ENCODE results near the gene ATG14. TPM values are rescaled to one million over a fixed set of nuclear protein-coding genes. Genes with fewer than 3 reads are reported as not detected.

Gene ATG14
- total RNA-seq, 2 donors from 2014 or later, result 8.8 to 9.8 TPM

DNA sequence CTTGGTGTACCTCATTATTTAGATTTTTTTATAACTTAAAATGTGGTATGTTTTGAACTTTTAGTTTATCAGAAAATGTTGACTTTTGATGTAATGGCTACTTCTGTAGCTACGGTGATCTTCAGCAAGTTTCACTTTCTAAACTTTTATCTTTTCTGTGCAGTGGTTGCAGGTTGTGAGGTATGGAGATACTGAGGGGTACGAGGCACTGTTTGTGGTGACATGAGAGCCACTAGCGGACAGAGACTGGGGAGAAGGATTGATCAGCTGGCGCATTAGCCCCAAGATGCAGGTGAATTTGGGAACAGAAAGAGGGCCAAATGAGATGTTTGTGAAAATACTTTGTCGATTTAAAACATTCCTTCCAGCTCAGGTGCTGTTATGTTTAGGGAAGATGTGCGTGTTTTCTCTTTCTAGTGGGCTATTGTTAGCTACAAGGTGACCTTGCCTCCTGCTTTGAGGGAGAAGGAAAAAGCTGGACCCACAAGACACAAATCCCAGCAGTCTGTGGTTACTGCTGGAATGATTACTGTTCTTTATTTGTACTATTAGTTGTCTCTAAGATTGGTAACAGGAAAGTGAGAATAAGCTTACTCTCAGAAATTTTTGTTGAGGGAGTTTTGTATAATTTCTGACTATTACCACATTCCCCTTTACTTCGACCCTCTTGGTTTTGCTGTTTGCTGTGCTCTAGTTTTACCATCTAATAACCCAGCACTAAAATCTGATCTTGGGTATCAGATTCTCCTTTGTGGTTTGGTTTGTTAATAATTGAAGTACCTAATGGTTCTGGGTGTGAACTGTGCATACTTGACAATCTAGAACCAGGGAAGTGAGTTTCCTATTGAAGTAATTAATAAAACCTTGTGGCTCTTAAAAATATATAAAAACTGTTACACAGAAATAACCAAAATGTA is 78.7 kb downstream of the ATG14 start:
- intact Hi-C loops (cut with DNase I), result no loop called here
- DNase-seq (ENCODE audit: low spot score), result no peak

DNA sequence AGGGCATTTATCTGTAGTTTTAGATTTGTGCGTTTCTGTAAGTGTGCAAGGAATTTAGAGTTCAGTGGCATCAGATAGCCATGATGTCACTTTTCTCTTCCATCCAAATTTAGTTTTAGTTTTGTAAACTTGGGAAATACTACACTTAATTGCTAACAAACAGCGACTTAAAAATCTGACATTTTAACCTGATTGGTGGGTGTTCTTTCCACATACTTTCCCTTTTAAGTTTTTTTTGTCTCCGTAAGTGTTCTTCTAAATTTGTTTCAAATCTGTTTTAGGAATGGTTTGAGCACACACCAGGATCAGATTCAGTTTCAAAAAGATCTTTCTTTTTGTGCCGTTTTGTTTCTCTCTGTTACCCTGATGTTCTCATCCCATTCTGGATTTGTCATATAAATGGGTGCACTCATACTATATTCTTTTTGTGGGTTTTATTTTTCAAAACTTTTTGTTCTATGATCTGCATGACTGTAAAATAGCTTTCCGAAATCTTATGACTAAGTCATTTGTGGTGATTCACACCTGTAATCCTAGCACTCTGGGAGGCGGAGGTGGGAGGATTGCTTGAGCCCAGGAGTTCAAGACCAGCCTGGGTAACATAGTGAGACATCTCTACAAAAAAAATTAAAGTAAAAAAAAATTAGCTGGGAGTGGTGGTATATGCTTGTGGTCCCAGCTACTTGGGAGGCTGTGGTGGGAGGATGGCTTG is 81.5 kb downstream of the ATG14 start:
- DNase-seq (ENCODE audit: low spot score), result no peak
- intact Hi-C loops (cut with DNase I), result no loop called here

DNA sequence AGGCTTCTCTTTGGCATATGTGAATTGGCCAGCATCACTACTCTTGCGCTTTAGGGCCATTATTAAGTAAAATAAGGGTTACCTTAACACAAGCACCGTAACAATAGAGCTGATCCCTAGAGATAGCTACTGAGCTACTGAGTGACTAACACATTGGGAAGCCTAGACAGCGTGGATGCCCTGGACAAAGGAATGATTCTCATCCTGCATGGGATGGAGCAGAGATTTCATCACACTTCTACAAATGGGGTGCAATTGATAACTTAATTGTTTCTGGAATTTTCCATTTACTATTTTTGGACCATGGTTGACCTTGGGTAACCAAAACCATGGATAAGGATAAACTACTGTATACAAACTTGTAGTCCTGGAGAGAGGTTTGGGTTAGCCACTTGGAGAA is 83.3 kb downstream of the ATG14 start:
- intact Hi-C loops (cut with DNase I), result no loop called here
- DNase-seq (ENCODE audit: low spot score), result no peak

DNA sequence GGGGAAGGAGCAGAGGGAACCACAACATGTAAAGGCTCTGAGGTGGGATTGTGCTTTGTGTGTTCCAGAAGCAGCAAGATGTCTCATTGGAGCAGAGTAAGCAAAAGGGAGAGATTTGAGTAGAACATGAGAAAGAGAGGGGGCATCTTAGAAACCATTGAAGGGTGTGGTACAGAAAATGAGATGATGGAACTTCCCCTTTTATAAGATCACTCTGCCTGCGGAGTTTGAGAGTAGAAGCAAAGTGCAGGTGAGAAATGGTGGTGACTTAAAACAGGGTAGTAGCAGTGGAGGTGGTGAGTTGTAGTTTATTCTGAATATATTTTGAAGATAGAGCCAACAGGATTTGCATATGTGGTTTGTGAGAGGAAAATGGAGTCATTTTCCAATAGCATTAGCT is 84.5 kb downstream of the ATG14 start:
- intact Hi-C loops (cut with DNase I), result no loop called here
- DNase-seq (ENCODE audit: low spot score), result no peak

DNA sequence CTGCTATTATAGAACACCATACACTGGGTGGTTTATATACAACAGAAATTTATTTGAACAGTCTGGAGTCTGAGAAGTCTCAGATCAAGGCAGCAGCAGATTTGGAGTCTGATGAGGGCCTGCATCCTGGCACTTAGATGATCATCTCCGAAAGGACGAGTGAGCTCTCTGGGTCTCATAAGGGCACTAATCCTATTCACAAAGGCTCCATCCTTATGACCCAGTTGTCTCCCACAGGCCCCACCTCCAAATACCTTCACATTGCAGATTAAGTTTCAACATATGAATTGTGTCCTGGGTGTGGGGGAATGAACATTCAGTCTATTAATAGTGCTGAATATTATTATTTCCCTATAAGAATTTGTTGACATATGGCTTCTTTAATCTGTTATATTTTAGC is 86.8 kb downstream of the ATG14 start:
- no peak for DNase-seq (ENCODE audit: low spot score)
- intact Hi-C loops (cut with DNase I), result no loop called here

DNA sequence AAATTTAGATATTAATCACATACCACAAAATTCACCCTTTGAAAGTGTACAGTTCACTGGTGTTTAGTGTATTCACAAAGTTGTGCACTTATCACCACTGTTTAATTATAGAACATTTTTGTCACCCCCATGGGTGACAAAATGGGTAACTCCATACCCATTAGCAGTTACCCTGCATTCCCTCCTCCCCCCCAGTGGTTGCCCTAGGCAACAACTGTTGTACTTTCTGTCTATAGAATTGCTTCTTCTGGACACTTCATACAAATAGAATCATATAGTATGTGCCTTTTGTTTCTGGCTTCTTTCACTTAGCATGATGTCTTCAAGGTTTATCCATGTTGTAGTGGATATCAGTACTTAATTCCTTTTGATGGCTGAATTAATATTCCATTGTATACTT is 87.7 kb downstream of the ATG14 start:
- no peak for DNase-seq (ENCODE audit: low spot score)
- intact Hi-C loops (cut with DNase I), result no loop called here

DNA sequence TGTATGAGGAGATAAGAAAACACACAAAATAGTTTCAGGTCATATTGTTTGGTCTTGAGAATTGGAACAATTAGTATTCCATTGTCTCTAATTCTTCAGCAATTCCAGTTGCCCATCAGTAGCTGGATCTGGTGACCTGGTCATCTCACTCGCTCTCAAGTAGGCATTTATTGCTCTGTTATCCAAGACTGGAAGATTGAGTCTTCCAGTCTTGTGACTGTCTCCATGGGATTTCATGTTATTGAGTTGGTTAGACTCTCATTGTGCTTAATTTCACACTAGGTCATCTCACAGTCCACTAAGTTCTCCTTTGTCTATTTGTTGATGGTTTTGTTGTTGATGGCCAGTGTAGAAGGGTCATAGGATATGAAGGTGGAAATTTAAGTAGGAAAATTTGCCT is 92.9 kb downstream of the ATG14 start:
- DNase-seq (ENCODE audit: low spot score), result no peak
- intact Hi-C loops (cut with DNase I), result no loop called here

DNA sequence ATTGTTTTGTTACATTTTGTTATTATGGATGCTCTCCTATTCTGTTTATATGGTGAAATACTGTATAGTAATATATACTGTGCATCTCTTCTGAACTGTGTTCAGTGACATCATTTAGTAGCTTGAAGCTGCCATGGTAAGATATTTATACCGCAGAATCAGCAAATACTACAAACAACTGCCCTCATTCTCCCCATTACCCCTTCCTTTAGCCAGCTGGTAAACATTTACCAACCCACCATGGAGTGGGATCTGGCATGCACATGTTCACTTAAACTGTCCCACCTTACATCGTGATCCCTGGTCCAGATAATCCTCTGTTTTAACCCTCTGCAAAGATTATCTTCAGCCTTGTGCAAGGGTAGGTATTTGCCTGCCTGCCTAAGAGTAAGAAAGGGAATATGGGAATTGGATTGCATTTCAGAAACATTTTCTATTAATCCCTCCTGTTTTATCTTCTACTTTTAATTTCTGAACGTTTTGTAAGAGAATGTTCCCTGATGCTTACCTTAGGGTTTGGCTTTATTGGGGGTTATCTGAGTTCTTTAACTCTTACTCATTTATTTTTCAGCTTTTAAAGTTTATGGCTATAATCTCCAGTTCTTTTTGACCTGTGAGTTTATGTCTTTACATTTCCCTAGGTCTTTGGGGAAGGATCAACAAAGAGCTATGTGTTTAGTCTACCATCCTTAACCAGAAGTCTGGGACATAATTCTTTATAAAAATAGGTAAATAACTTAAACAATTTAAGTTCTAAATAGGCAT is 93.9 kb downstream of the ATG14 start:
- no peak for DNase-seq (ENCODE audit: low spot score)
- intact Hi-C loops (cut with DNase I), result no loop called here

DNA sequence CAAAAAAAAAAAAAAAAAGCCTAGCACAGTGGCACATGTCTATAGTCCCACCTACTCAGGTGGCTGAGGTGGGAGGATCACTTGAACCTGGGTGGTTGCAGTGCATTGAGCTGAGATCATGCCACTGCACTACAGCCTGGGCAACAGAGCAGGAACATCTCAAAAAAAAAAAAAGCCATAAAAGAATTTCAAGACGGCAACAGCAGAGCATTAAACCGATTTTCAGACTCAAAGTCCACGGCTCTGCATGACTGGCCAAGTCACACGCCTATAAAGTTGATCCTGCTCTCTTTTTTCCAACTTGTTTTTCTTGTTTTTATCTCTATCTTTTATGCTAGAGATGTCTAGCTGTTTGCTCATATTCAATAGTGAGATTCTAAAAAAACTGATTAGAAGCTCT is 95.1 kb downstream of the ATG14 start:
- intact Hi-C loops (cut with DNase I), result no loop called here

More for the DNA sequence above, 95.1 kb downstream of the ATG14 start:
- DNase-seq (ENCODE audit: low spot score), result no peak

Other genes starting within 250 kb of the ATG14 start
- gene DLGAP5, start 220.2 kb downstream of the ATG14 start, total RNA-seq, result under 1 TPM; 0.10 to 0.69 TPM
- gene FBXO34, start 140.4 kb downstream of the ATG14 start, total RNA-seq, result 10 to 100 TPM; 15.4 to 20.5 TPM
- not detected for gene TBPL2, start 28.8 kb upstream of the ATG14 start, total RNA-seq
- 100 to 1,000 TPM; 177 to 272 TPM for gene KTN1, start 168.4 kb upstream of the ATG14 start, total RNA-seq